ENCODE results near the gene SEMA4C.

The SEMA4C gene

GRCh38 chr2:96841701-96842495 is 28.0 kb downstream of the SEMA4C start:
- peaks cover 6 to 8% of the 10 kb centered on the region in 2 donors for H3K4me1 ChIP-seq (ENCODE audit: control insufficient read depth in 2 of 2, insufficient read depth in 2 of 2, low read length in 2 of 2)
- no peak overlapping the region for H3K27ac ChIP-seq (ENCODE audit: low read depth in 2 of 2, low read length in 2 of 2)
- H3K4me3 ChIP-seq (ENCODE audit: low read length in 2 of 2) = no peak overlapping the region
- H3K9me3 ChIP-seq (ENCODE audit: control insufficient read depth in 2 of 2, low read length in 2 of 2) = no peaks in the 10 kb centered on the region
- H3K27me3 ChIP-seq (ENCODE audit: control insufficient read depth in 2 of 2, insufficient read depth in 2 of 2, low read length in 2 of 2) = no peaks in the 10 kb centered on the region
- H3K9ac ChIP-seq (ENCODE audit: low read depth in 1 of 2, low read length in 2 of 2) = no peak overlapping the region
- H3K36me3 ChIP-seq (ENCODE audit: control insufficient read depth in 2 of 2, insufficient read depth in 2 of 2, low read length in 2 of 2) = peaks cover 7 to 14% of the 10 kb centered on the region in 2 donors

- Histone ChIP-seq H3K27ac (ENCODE audit: low read depth in 2 of 2, low read length in 2 of 2) (no peak overlapping the region), H3K4me3 (ENCODE audit: low read length in 2 of 2) (peak overlapping the region in 1 of 2 donors; percentile 33), H3K9me3 (ENCODE audit: control insufficient read depth in 2 of 2, low read length in 2 of 2) (no peaks in the 10 kb centered on the region), H3K4me1 (ENCODE audit: control insufficient read depth in 2 of 2, insufficient read depth in 2 of 2, low read length in 2 of 2) (peaks cover 6 to 8% of the 10 kb centered on the region in 2 donors), H3K36me3 (ENCODE audit: control insufficient read depth in 2 of 2, insufficient read depth in 2 of 2, low read length in 2 of 2) (peaks cover 9 to 11% of the 10 kb centered on the region in 2 donors), H3K9ac (ENCODE audit: low read depth in 1 of 2, low read length in 2 of 2) (no peak overlapping the region), H3K27me3 (ENCODE audit: control insufficient read depth in 2 of 2, insufficient read depth in 2 of 2, low read length in 2 of 2) (no peaks in the 10 kb centered on the region)
Measured at GRCh38 chr2:96839875-96840850, 29.7 kb downstream of the SEMA4C start.

- H3K9ac ChIP-seq (ENCODE audit: low read depth in 1 of 2, low read length in 2 of 2) = no peak overlapping the region
Measured at GRCh38 chr2:96839293-96839874, 30.5 kb downstream of the SEMA4C start.

DNA sequence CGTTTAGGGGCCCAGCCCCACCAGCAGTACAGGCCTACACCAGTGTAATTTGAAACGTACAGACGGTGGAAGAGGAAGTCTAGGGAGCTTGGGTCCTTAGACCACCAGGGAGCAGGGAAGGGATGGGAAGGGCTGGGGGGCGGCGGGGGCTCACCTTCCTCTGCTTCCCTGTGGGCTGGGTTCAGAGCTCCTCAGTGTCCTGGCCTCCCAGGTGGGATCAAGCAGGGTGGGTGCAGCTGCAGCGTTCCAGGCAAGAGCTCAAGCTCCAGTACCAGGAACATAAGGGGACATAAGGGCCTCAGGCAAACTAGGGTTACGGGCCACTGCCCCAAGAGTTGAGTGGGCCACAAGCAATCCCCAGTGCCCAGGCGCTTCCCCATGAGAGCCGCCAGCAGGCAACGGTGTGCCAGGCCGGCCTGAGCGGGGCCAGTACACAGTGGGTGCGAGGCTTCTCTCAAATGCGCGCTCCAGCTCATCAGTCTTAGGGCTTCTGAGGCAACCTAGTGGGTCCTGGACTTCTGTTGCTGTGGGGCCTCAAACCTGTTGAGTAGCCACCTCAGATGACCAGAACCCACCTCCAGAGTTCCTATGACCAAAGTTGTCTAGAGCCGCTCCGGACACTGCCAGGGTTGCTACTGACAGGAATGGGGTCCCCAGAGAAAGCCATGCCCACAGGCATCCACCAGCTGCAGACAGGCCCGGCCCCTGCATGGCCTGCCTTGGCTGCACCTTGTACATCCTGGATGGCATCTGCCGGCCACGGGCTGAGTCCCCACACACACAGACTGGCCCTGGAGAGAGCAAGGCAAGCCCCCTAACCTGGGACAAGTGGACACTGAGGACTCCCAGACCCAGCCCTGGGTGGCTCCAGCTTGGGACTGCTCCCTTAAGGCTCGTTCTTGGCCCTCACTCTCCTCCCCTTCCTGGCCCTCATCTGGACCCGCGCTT is 31.3 kb downstream of the SEMA4C start:
- H3K27ac ChIP-seq (ENCODE audit: low read depth in 2 of 2, low read length in 2 of 2) = no peak overlapping the region
- H3K4me3 ChIP-seq (ENCODE audit: low read length in 2 of 2) = no peak overlapping the region
- H3K36me3 ChIP-seq (ENCODE audit: control insufficient read depth in 2 of 2, insufficient read depth in 2 of 2, low read length in 2 of 2) = peaks cover 12 to 15% of the 10 kb centered on the region in 2 donors
- H3K4me1 ChIP-seq (ENCODE audit: control insufficient read depth in 2 of 2, insufficient read depth in 2 of 2, low read length in 2 of 2) = peaks cover 6 to 8% of the 10 kb centered on the region in 2 donors
- H3K9me3 ChIP-seq (ENCODE audit: control insufficient read depth in 2 of 2, low read length in 2 of 2) = no peaks in the 10 kb centered on the region
- H3K9ac ChIP-seq (ENCODE audit: low read depth in 1 of 2, low read length in 2 of 2) = no peak overlapping the region
- H3K27me3 ChIP-seq (ENCODE audit: control insufficient read depth in 2 of 2, insufficient read depth in 2 of 2, low read length in 2 of 2) = no peaks in the 10 kb centered on the region

More at GRCh38 chr2:96839293-96839874, 30.5 kb downstream of the SEMA4C start:
- H3K36me3 ChIP-seq (ENCODE audit: control insufficient read depth in 2 of 2, insufficient read depth in 2 of 2, low read length in 2 of 2) = peaks cover 12 to 13% of the 10 kb centered on the region in 2 donors
- H3K27me3 ChIP-seq (ENCODE audit: control insufficient read depth in 2 of 2, insufficient read depth in 2 of 2, low read length in 2 of 2) = no peaks in the 10 kb centered on the region
- H3K27ac ChIP-seq (ENCODE audit: low read depth in 2 of 2, low read length in 2 of 2) = peak overlapping the region in 1 of 2 donors; percentile 23
- peak overlapping the region in 1 of 2 donors; percentile 33 for H3K4me3 ChIP-seq (ENCODE audit: low read length in 2 of 2)
- H3K4me1 ChIP-seq (ENCODE audit: control insufficient read depth in 2 of 2, insufficient read depth in 2 of 2, low read length in 2 of 2) = peaks cover 6 to 8% of the 10 kb centered on the region in 2 donors
- H3K9me3 ChIP-seq (ENCODE audit: control insufficient read depth in 2 of 2, low read length in 2 of 2) = no peaks in the 10 kb centered on the region

GRCh38 chr2:96837575-96837974 is 32.3 kb downstream of the SEMA4C start:
- Histone ChIP-seq H3K36me3 (ENCODE audit: control insufficient read depth in 2 of 2, insufficient read depth in 2 of 2, low read length in 2 of 2) (peaks cover 20 to 22% of the 10 kb centered on the region in 2 donors), H3K9ac (ENCODE audit: low read depth in 1 of 2, low read length in 2 of 2) (no peak overlapping the region), H3K4me1 (ENCODE audit: control insufficient read depth in 2 of 2, insufficient read depth in 2 of 2, low read length in 2 of 2) (peaks cover 6 to 8% of the 10 kb centered on the region in 2 donors), H3K27me3 (ENCODE audit: control insufficient read depth in 2 of 2, insufficient read depth in 2 of 2, low read length in 2 of 2) (no peaks in the 10 kb centered on the region), H3K4me3 (ENCODE audit: low read length in 2 of 2) (no peak overlapping the region), H3K9me3 (ENCODE audit: control insufficient read depth in 2 of 2, low read length in 2 of 2) (no peaks in the 10 kb centered on the region), H3K27ac (ENCODE audit: low read depth in 2 of 2, low read length in 2 of 2) (no peak overlapping the region)

- no peak overlapping the region for H3K4me3 ChIP-seq (ENCODE audit: low read length in 2 of 2)
- H3K27me3 ChIP-seq (ENCODE audit: control insufficient read depth in 2 of 2, insufficient read depth in 2 of 2, low read length in 2 of 2) = no peaks in the 10 kb centered on the region
- no peak overlapping the region for H3K9ac ChIP-seq (ENCODE audit: low read depth in 1 of 2, low read length in 2 of 2)
- H3K36me3 ChIP-seq (ENCODE audit: control insufficient read depth in 2 of 2, insufficient read depth in 2 of 2, low read length in 2 of 2) = peaks cover 36% of the 10 kb centered on the region in 2 donors
- H3K4me1 ChIP-seq (ENCODE audit: control insufficient read depth in 2 of 2, insufficient read depth in 2 of 2, low read length in 2 of 2) = peaks cover 6 to 8% of the 10 kb centered on the region in 2 donors
- no peak overlapping the region for H3K27ac ChIP-seq (ENCODE audit: low read depth in 2 of 2, low read length in 2 of 2)
- no peaks in the 10 kb centered on the region for H3K9me3 ChIP-seq (ENCODE audit: control insufficient read depth in 2 of 2, low read length in 2 of 2)
Measured at GRCh38 chr2:96835830-96836229, 34.0 kb downstream of the SEMA4C start.

GRCh38 chr2:96832754-96833507 is 36.9 kb downstream of the SEMA4C start:
- Histone ChIP-seq H3K27ac (ENCODE audit: low read depth in 2 of 2, low read length in 2 of 2) (no peak overlapping the region), H3K9me3 (ENCODE audit: control insufficient read depth in 2 of 2, low read length in 2 of 2) (no peaks in the 10 kb centered on the region), H3K36me3 (ENCODE audit: control insufficient read depth in 2 of 2, insufficient read depth in 2 of 2, low read length in 2 of 2) (peaks cover 58 to 60% of the 10 kb centered on the region in 2 donors), H3K9ac (ENCODE audit: low read depth in 1 of 2, low read length in 2 of 2) (no peak overlapping the region), H3K4me3 (ENCODE audit: low read length in 2 of 2) (no peak overlapping the region), H3K27me3 (ENCODE audit: control insufficient read depth in 2 of 2, insufficient read depth in 2 of 2, low read length in 2 of 2) (no peaks in the 10 kb centered on the region), H3K4me1 (ENCODE audit: control insufficient read depth in 2 of 2, insufficient read depth in 2 of 2, low read length in 2 of 2) (no peaks in the 10 kb centered on the region)

DNA sequence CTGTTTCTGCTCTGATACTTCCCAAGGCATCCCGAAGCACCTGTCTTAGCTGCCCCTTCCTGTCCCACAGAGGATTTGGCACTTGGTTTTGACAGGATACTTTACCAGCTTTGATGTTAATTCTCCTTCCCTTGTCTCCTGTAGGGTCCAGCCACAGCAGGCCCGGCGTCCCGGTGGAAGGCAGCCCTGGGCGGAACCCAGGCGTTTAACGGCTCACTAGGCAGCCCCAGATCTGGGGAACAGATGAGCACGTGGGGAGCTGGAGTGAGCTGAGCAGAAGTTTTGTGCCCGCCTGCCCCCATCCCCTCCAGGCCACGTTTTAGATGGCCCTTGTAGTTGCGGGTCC is 37.5 kb downstream of the SEMA4C start:
- H3K27me3 ChIP-seq (ENCODE audit: control insufficient read depth in 2 of 2, insufficient read depth in 2 of 2, low read length in 2 of 2) = no peaks in the 10 kb centered on the region
- H3K4me1 ChIP-seq (ENCODE audit: control insufficient read depth in 2 of 2, insufficient read depth in 2 of 2, low read length in 2 of 2) = no peaks in the 10 kb centered on the region
- H3K9me3 ChIP-seq (ENCODE audit: control insufficient read depth in 2 of 2, low read length in 2 of 2) = no peaks in the 10 kb centered on the region
- H3K36me3 ChIP-seq (ENCODE audit: control insufficient read depth in 2 of 2, insufficient read depth in 2 of 2, low read length in 2 of 2) = peaks cover 62% of the 10 kb centered on the region in 2 donors
- H3K27ac ChIP-seq (ENCODE audit: low read depth in 2 of 2, low read length in 2 of 2) = no peak overlapping the region
- H3K9ac ChIP-seq (ENCODE audit: low read depth in 1 of 2, low read length in 2 of 2) = no peak overlapping the region
- no peak overlapping the region for H3K4me3 ChIP-seq (ENCODE audit: low read length in 2 of 2)

- peaks cover 63% of the 10 kb centered on the region in 2 donors for H3K36me3 ChIP-seq (ENCODE audit: control insufficient read depth in 2 of 2, insufficient read depth in 2 of 2, low read length in 2 of 2)
- no peaks in the 10 kb centered on the region for H3K9me3 ChIP-seq (ENCODE audit: control insufficient read depth in 2 of 2, low read length in 2 of 2)
- H3K4me1 ChIP-seq (ENCODE audit: control insufficient read depth in 2 of 2, insufficient read depth in 2 of 2, low read length in 2 of 2) = no peaks in the 10 kb centered on the region
- no peaks in the 10 kb centered on the region for H3K27me3 ChIP-seq (ENCODE audit: control insufficient read depth in 2 of 2, insufficient read depth in 2 of 2, low read length in 2 of 2)
- H3K27ac ChIP-seq (ENCODE audit: low read depth in 2 of 2, low read length in 2 of 2) = no peak overlapping the region
- H3K4me3 ChIP-seq (ENCODE audit: low read length in 2 of 2) = no peak overlapping the region
- no peak overlapping the region for H3K9ac ChIP-seq (ENCODE audit: low read depth in 1 of 2, low read length in 2 of 2)
Measured at GRCh38 chr2:96831679-96832078, 38.2 kb downstream of the SEMA4C start.
